Measurements from ENCODE around the gene TSPAN19.

DNA sequence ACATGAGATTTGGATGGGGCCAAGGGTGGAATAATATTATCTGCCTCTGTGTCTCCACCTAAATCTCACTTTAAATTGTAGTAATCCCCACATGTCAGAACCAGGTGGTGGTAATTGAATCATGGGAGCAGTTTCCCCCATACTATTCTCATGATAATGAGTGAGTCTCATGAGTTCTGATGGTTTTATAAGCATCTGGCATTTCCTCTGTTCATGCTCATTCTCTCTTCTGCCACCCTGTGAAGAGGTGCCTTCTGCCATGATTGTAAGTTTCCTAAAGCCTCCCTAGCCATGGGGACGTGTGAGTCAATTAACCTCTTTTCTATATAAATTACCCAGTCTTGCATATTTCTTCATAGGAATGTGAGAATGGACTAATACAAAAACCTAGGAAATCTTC is 29.9 kb downstream of the TSPAN19 start:
- TF ChIP-seq EP300 (IDR thresholded peaks at IDR 0.05; ENCODE audit: low read depth) (no peak), CTCF (IDR thresholded peaks at IDR 0.05) (no peak), POLR2A (IDR thresholded peaks at IDR 0.05) (no peak), POLR2AphosphoS5 (IDR thresholded peaks at IDR 0.05) (no peak)
